Measurements from ENCODE around the gene RAB6B.

GRCh38 chr3:133860519-133860918 is 35.2 kb downstream of the RAB6B start:
- TF ChIP-seq CTCF (IDR thresholded peaks at IDR 0.05; ENCODE audit: insufficient read depth, low read length) = no peak
- TF ChIP-seq POLR2AphosphoS5 (IDR thresholded peaks at IDR 0.05; ENCODE audit: low read depth) = no peak
- no peak for TF ChIP-seq REST (IDR thresholded peaks at IDR 0.05; ENCODE audit: insufficient replicate concordance, low read depth)
- no peak for TF ChIP-seq GABPA (IDR thresholded peaks at IDR 0.05; ENCODE audit: low read depth)
- no peak for TF ChIP-seq SPI1 (IDR thresholded peaks at IDR 0.05; ENCODE audit: borderline replicate concordance, low read depth)

All from HL-60 (cell line).